T-helper 2 cell treated with Interferon-gamma antibody and Interleukin-4, amounts not matched to agents 100 ng/mL and 5 ng/mL, for 36 hours (primary cell): ENCODE results near the gene FN3K. TPM values are rescaled to one million over a fixed set of nuclear protein-coding genes. Genes with fewer than 3 reads are reported as not detected.
"Not testable (repeated sequence)": the region's sequence is repeated elsewhere in the genome, so short reads cannot be mapped to it uniquely, and the experiment has no call there.

Experiments
- intact Hi-C: fragments of 100-400 bp; cut with micrococcal nuclease; formaldehyde crosslinking; loops from one replicate; pipeline ENCODE4 v1.15.1; 2023
- total RNA-seq: library from RNA; stranded (reverse); gene quantifications from 2 replicates; pipeline ENCODE4 v1.2.3, GENCODE V29; 2022

The FN3K gene
- total RNA-seq, 1 donor from 2014 or later, result 4.2 TPM

- intact Hi-C loops, result no loop called here
Measured at GRCh38 chr17:82736511-82737185, 1.2 kb downstream of the FN3K start.

GRCh38 chr17:82737967-82738877 is 2.8 kb downstream of the FN3K start:
- intact Hi-C loops, result no loop called here

DNA sequence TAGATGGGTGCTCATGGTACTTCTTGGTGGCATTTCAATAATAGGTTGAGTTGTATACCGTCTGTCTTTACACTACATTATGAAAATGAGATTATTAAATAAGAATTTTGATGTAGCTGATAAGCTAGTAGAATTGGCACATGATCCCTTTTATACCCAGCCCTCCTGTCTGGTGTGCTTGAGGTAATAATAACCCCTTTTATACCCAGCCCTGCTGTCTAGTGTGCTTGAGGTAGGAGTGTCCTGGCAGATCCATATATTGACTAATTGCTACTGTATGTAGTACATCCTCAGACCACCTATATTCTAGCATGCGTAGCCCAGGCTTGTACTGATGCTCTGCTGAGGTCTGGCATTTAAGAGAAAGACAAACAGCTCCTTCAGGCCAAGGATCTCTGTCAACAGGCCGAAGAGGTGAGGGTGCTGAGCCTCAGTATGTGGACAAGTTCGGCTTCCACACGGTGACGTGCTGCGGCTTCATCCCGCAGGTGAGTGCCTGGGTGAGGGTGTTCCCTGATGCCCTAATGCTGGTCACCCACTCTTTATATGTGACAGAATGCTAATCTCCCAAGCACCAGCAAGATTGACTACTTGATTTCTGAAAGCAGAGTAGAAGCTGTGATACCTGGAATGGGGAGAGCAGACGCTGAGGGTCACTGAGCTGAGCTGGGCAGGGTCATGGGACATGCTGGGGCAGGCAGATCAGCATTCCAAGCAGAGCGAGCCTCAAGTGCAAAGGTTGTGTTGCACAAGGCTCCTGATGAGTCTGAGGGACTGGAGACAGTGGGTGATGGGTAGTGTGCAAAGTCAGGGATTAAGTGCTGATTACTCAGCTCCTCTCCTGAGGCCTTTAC is 5.7 kb downstream of the FN3K start:
- intact Hi-C loops, result no loop called here

DNA sequence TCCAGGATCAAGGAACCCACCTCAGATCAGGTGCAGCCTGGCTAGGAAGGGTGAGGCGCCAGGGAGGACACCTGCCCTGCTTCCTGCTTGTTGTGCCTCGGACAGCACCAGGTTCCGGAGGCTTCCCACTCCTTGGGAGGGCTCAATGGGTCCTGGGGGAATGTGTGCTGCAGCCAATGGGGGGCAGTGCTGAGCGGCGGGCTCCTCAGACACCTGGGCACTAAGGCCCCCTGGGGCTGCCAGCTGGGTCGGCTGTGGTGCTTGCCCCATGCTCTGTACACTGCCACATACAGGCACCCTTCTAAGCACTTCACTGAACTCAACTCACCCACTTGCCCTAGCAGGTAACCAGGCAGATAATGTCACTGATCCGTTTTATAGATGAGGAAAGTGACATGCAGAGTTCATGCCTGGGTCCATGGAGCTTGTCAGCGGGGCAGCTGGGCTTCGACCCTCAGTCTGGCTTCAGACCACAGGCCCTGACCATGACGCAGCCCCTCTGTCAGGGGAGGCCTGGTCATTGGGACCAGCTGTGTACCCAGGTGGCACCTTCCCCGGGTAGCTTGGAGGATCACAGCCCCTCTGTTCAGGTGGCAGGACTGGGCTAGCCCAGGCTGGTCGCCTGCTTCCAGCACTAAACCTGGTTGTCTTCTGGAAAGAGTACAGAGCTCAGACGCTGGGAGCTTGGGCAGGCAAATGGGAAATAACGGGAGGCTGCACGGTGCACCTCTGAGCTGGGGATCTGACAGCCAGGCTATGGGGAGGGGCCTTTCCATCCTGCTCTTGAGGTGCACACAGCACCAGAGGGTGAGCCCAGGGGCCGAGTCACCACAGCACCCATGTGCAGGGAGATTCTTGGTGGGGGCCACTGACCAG is 8.2 kb downstream of the FN3K start:
- intact Hi-C loops, result no loop called here

DNA sequence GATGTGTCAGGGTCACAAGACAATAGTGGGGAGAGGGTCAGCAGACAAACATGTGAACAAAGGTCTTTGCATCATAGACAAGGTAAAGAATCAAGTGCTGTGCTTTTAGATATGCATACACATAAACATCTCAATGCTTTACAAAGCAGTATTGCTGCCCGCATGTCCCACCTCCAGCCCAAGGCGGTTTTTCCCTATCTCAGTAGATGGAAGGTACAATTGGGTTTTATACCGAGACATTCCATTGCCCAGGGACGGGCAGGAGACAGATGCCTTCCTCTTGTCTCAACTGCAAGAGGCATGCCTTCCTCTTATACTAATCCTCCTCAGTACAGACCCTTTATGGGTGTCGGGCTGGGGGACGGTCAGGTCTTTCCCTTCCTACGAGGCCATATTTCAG is 9.3 kb downstream of the FN3K start:
- intact Hi-C loops, result not testable (repeated sequence)

DNA sequence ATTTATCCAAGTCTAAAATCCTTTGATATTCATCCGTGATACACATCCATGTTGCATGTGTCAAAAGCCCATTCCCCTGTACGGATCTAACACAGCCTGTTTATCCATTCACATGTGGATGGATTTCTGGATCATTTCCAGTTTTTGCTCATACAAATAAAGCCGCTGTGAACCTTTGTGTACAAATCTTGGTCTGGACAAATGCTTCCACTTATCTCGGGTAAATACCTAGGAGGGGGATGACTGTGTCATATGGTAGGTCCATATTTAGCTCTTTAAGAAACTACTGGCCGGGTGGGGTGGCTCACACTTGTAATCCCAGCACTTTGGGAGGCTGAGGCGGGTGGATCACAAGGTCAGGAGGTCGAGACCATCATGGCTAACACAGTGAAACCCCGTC is 10.1 kb downstream of the FN3K start:
- intact Hi-C loops, result no loop called here

GRCh38 chr17:82748756-82749155 is 13.3 kb downstream of the FN3K start:
- intact Hi-C loops, result no loop called here

- intact Hi-C loops, result loop anchor here (5.0 kb wide), 2 partner anchors 53 to 158 kb away; partner anchors contain the start of gene RAB40B
Measured at GRCh38 chr17:82750241-82750908, 15.0 kb downstream of the FN3K start.

DNA sequence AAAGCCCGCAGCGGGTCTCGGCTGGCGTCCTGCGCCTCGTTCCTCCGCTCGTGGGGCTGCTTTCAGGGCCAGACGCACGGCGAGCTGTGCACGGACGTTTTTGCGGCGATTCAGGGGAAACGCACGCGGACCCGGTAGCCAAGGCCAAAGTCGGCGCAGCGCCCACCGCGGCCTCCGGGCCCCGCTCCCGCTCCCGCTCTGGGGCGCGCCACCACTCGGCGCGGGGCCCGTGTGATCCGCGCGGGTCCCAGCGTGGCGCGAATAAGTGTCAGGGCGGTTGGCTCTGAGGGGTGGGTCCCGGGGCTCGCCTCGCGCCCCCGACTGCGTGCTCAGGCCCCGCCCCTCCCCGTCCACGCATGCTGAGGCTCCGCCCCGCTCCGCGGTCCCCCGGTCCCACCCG is 15.8 kb downstream of the FN3K start:
- intact Hi-C loops, result loop anchor here (1.0 to 5.0 kb wide), 3 partner anchors 54 to 159 kb away; partner anchors contain the start of genes RAB40B and WDR45B

GRCh38 chr17:82751571-82752370 is 16.4 kb downstream of the FN3K start, which contains the start of gene TBCD:
Gene TBCD, plus strand, starts transcription at chr17:82752065. Its CDS starts 129 bp downstream, at chr17:82752194.
- intact Hi-C loops, result loop anchor here (1.0 to 5.0 kb wide), 4 partner anchors 35 to 159 kb away; partner anchors contain the start of genes FN3KRP, RAB40B and WDR45B

GRCh38 chr17:82752371-82753200 is 17.2 kb downstream of the FN3K start:
- intact Hi-C loops, result loop anchor here (1.0 to 5.0 kb wide), 3 partner anchors 36 to 160 kb away; partner anchors contain the start of genes FN3KRP and RAB40B

- intact Hi-C loops, result loop anchor here (5.0 kb wide), 2 partner anchors 56 to 161 kb away; partner anchors contain the start of gene RAB40B
Measured at GRCh38 chr17:82753201-82753464, 17.7 kb downstream of the FN3K start.

DNA sequence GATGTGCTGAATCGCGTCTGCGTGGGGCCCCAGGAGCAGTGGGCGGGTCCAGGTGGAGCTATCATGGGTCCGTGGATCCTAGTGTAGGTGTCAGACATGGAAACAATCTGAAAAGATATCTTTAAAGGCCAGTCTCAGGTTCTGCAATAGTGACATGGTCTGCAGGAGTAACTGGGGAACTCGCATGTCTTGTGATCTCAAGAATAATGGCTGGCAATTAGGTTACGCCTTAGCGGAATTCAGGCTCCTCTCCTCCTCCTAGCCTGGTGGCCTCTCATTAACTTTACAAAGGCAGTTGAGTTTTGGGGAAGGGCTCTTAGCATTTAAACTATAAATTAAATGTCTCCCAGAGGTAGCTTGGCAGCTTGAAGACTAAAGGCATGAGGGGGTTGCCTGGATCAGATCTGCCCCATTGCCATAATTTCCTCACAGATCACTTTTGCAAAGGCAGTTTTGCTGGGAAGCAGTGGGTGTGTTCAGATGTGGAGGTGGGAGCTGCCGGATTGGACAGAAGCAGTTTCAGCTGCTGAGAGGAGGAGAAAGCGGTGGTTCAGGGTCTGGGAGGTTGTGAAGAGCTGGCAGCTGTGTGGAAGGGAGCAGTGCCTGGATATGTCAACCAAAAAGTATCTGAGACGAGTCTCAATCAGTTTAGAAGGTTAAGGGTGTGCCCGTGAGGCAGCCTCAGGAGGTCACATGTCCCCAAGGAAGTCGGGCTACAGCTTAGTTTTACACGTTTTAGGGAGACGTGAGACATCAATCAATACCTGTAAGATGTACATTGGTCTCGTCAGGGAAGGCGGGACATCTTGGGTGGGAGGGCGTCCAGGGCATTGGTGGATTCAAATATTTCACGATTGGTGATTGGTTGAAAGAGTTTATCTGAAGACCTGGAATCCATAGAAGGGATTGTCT is 19.1 kb downstream of the FN3K start:
- intact Hi-C loops, result loop anchor here (5.0 kb wide), 2 partner anchors 57 to 162 kb away; partner anchors contain the start of gene RAB40B

DNA sequence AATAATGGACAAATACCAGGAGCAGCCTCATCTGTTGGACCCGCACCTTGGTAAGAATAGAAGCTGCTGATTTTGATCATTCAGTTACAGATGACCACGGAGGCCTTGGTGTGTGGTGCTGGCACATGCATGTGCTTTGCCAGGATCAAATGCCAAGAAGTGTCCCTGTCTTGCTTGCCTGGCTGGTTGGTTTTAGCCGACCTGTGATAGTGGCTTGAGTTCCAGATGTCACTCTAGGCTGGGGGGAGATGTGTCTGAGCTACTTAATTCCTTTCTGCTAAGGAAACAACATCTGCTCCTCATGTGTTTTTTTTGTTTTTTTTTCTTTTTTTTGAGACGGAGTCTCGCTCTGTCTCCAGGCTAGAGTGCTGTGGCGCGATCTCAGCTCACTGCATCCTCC is 20.8 kb downstream of the FN3K start:
- intact Hi-C loops, result no loop called here

- intact Hi-C loops, result no loop called here
Measured at GRCh38 chr17:82765371-82765770, 30.0 kb downstream of the FN3K start.

- intact Hi-C loops, result no loop called here
Measured at GRCh38 chr17:82767041-82767754, 31.8 kb downstream of the FN3K start.
